ENCODE data around the gene SPOP. TPM values are rescaled to one million over a fixed set of nuclear protein-coding genes. Genes with fewer than 3 reads are reported as not detected.

The SPOP gene
- total RNA-seq, 1 donor from 2014 or later, result 68.3 TPM

Other genes starting within 250 kb of the SPOP start
- gene NGFR, start 182.8 kb downstream of the SPOP start, total RNA-seq, result 9.9 TPM
- 4.4 TPM for gene NXPH3, start 102.2 kb downstream of the SPOP start, total RNA-seq
- 73.8 TPM for gene SLC35B1, start 29.9 kb upstream of the SPOP start, total RNA-seq
- 5.8 TPM for gene FAM117A, start 86.0 kb upstream of the SPOP start, total RNA-seq
- 63.2 TPM for gene KAT7, start 110.6 kb upstream of the SPOP start, total RNA-seq
- gene TAC4, start 170.0 kb upstream of the SPOP start, total RNA-seq, result 1.7 TPM

Measured in cardiac septum (tissue), 1 donor.